Nephron (organoid): Measurements from ENCODE around the gene DPF3.

ENCODE experiments used
- H3K27ac Mint-ChIP-seq, 3 experiments: 2 replicates each; pipeline ENCODE4 v1.8.0; 2020; ENCODE audit warnings: mixed read lengths in 3 of 3, mild to moderate bottlenecking in 2 of 3, moderate library complexity in 1 of 3
- H3K27me3 Mint-ChIP-seq: 2 replicates; pipeline ENCODE4 v1.8.0; 2021; ENCODE audit warnings: low read depth, mild to moderate bottlenecking, moderate library complexity, mixed read lengths
- H3K36me3 Mint-ChIP-seq: 2 replicates; pipeline ENCODE4 v1.8.0; 2020; ENCODE audit warnings: low read depth, mixed read lengths
- H3K4me1 Mint-ChIP-seq: 2 replicates; pipeline ENCODE4 v1.8.0; 2020; ENCODE audit warnings: mixed read lengths
- H3K4me3 Mint-ChIP-seq, 3 experiments: 2 replicates each; pipeline ENCODE4 v1.8.0; 2020; ENCODE audit warnings: mild to moderate bottlenecking in 3 of 3, mixed read lengths in 3 of 3, moderate library complexity in 2 of 3
- H3K9me3 Mint-ChIP-seq: 2 replicates; pipeline ENCODE4 v1.8.0; 2020; ENCODE audit warnings: mixed read lengths
- TF ChIP-seq, protein P1 (sequence below), 3 experiments: fragments of 200-600 bp; sonication (generic); IDR thresholded peaks; one replicate each; pipeline ENCODE4 v1.5.0; 2021; ENCODE audit warnings: antibody characterized with exemption in 3 of 3; ENCODE audit not compliant: unreplicated experiment in 3 of 3

DPF3 gene

GRCh38 chr14:72723858-72724530, 169.9 kb downstream of the DPF3 start:
- Mint-ChIP-seq H3K4me3 (no peak overlapping the region), H3K4me1 (peaks cover 29% of the 10 kb centered on the region), H3K27me3 (no peaks in the 10 kb centered on the region), H3K9me3 (no peaks in the 10 kb centered on the region), H3K27ac (peak overlapping the region in 2 of 3 experiments; percentile 20 to 52), H3K36me3 (peaks cover 14% of the 10 kb centered on the region)
- TF ChIP-seq, protein P1, sequence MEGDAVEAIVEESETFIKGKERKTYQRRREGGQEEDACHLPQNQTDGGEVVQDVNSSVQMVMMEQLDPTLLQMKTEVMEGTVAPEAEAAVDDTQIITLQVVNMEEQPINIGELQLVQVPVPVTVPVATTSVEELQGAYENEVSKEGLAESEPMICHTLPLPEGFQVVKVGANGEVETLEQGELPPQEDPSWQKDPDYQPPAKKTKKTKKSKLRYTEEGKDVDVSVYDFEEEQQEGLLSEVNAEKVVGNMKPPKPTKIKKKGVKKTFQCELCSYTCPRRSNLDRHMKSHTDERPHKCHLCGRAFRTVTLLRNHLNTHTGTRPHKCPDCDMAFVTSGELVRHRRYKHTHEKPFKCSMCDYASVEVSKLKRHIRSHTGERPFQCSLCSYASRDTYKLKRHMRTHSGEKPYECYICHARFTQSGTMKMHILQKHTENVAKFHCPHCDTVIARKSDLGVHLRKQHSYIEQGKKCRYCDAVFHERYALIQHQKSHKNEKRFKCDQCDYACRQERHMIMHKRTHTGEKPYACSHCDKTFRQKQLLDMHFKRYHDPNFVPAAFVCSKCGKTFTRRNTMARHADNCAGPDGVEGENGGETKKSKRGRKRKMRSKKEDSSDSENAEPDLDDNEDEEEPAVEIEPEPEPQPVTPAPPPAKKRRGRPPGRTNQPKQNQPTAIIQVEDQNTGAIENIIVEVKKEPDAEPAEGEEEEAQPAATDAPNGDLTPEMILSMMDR (IDR thresholded peaks at IDR 0.05; ENCODE audit: unreplicated experiment in 3 of 3) = no peak

- peaks cover 4% of the 10 kb centered on the region for H3K36me3 Mint-ChIP-seq
- H3K4me1 Mint-ChIP-seq = peaks cover 31% of the 10 kb centered on the region
- H3K27ac Mint-ChIP-seq = no peak overlapping the region
- no peaks in the 10 kb centered on the region for H3K27me3 Mint-ChIP-seq
- TF ChIP-seq, protein P1 (IDR thresholded peaks at IDR 0.05; ENCODE audit: unreplicated experiment in 3 of 3) = no peak
- no peak overlapping the region for H3K4me3 Mint-ChIP-seq
- H3K9me3 Mint-ChIP-seq = no peaks in the 10 kb centered on the region
Observed at GRCh38 chr14:72722201-72722785, 171.6 kb downstream of the DPF3 start.

GRCh38 chr14:72721083-72721482, 172.8 kb downstream of the DPF3 start:
- no peaks in the 10 kb centered on the region for H3K27me3 Mint-ChIP-seq

GRCh38 chr14:72717220-72717619, 176.7 kb downstream of the DPF3 start:
- TF ChIP-seq, protein P1 (IDR thresholded peaks at IDR 0.05; ENCODE audit: unreplicated experiment in 3 of 3) = no peak
- Mint-ChIP-seq H3K4me3 (no peak overlapping the region), H3K36me3 (peaks cover 5% of the 10 kb centered on the region), H3K27me3 (no peaks in the 10 kb centered on the region), H3K4me1 (peaks cover 33% of the 10 kb centered on the region), H3K9me3 (no peaks in the 10 kb centered on the region), H3K27ac (peak overlapping the region in 2 of 3 experiments; percentile 30 to 58)

More at GRCh38 chr14:72721083-72721482, 172.8 kb downstream of the DPF3 start:
- no peaks in the 10 kb centered on the region for H3K9me3 Mint-ChIP-seq
- TF ChIP-seq, protein P1 (IDR thresholded peaks at IDR 0.05; ENCODE audit: unreplicated experiment in 3 of 3) = no peak
- no peak overlapping the region for H3K4me3 Mint-ChIP-seq
- peaks cover 33% of the 10 kb centered on the region for H3K4me1 Mint-ChIP-seq
- H3K27ac Mint-ChIP-seq = no peak overlapping the region
- H3K36me3 Mint-ChIP-seq = peaks cover 4% of the 10 kb centered on the region

GRCh38 chr14:72716476-72716875, 177.4 kb downstream of the DPF3 start:
- H3K27ac Mint-ChIP-seq = peak overlapping the region; percentile 30 to 90 (median 58)
- no peaks in the 10 kb centered on the region for H3K9me3 Mint-ChIP-seq
- H3K27me3 Mint-ChIP-seq = no peaks in the 10 kb centered on the region
- TF ChIP-seq, protein P1 (IDR thresholded peaks at IDR 0.05; ENCODE audit: unreplicated experiment in 3 of 3) = no peak
- peaks cover 9% of the 10 kb centered on the region for H3K36me3 Mint-ChIP-seq
- peaks cover 33% of the 10 kb centered on the region for H3K4me1 Mint-ChIP-seq
- H3K4me3 Mint-ChIP-seq = peak overlapping the region in 1 of 3 experiments; percentile 18

GRCh38 chr14:72715850-72716228, 178.1 kb downstream of the DPF3 start:
- TF ChIP-seq, protein P1 (IDR thresholded peaks at IDR 0.05; ENCODE audit: unreplicated experiment in 3 of 3) = no peak
- H3K4me1 Mint-ChIP-seq = peaks cover 33% of the 10 kb centered on the region

More at GRCh38 chr14:72715850-72716228, 178.1 kb downstream of the DPF3 start:
- Mint-ChIP-seq H3K4me3 (no peak overlapping the region), H3K27me3 (no peaks in the 10 kb centered on the region), H3K9me3 (no peaks in the 10 kb centered on the region), H3K27ac (peak overlapping the region in 1 of 3 experiments; percentile 84), H3K36me3 (peaks cover 14% of the 10 kb centered on the region)
